Measurements from ENCODE around the gene CFAP61. TPM values are rescaled to one million over a fixed set of nuclear protein-coding genes. Genes with fewer than 3 reads are reported as not detected.

The CFAP61 gene
- total RNA-seq, 6 experiments from 2014 or later = 0.26 TPM; not detected in 5

- no peak overlapping the region for H3K27ac Mint-ChIP-seq
These were observed 285.9 kb downstream of the CFAP61 start for GRCh38 chr20:20338133-20338730.

GRCh38 chr20:20340443-20340842 is 288.1 kb downstream of the CFAP61 start:
- no peaks in the 10 kb centered on the region for H3K36me3 Mint-ChIP-seq (ENCODE audit: low read depth)
- DNase-seq = no peak

More at GRCh38 chr20:20338133-20338730, 285.9 kb downstream of the CFAP61 start:
- no peak for TF ChIP-seq CTCF (IDR thresholded peaks at IDR 0.05)
- Mint-ChIP-seq H3K4me1 (ENCODE audit: low read depth) (no peaks in the 10 kb centered on the region), H3K4me3 (no peak overlapping the region), H3K27me3 (ENCODE audit: insufficient read depth) (peaks cover 8% of the 10 kb centered on the region), H3K36me3 (ENCODE audit: low read depth) (no peaks in the 10 kb centered on the region), H3K9me3 (no peaks in the 10 kb centered on the region; the same call in 1 of the 2 replicates)
- DNase-seq = no peak

DNA sequence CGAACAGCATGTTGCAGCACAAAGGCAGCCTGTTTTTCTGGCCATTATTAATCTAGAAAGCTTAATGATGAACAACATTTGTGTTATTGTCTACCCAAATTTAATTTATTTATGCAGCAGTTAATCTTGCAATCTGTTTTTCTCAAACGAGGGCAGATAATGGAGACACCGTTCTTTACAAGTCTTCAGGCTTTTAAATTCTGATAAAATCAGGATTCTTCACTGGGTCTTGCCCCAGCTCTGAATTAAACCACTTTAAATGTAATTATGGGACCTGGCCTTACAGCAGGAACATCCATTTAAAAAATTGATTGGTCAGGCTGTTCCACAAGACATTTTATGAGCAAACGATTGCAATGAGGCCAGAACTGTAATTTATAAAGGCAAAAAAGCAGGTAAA is 289.0 kb downstream of the CFAP61 start:
- Mint-ChIP-seq H3K9me3 (no peaks in the 10 kb centered on the region), H3K27ac (no peak overlapping the region), H3K4me1 (ENCODE audit: low read depth) (peaks cover 5% of the 10 kb centered on the region; the same call in 1 of the 2 replicates), H3K4me3 (no peak overlapping the region), H3K36me3 (ENCODE audit: low read depth) (no peaks in the 10 kb centered on the region), H3K27me3 (ENCODE audit: insufficient read depth) (peaks cover 11% of the 10 kb centered on the region)
- DNase-seq = no peak
- TF ChIP-seq CTCF (IDR thresholded peaks at IDR 0.05) = no peak

More at GRCh38 chr20:20340443-20340842, 288.1 kb downstream of the CFAP61 start:
- Mint-ChIP-seq H3K9me3 (no peaks in the 10 kb centered on the region; the same call in 1 of the 2 replicates), H3K4me1 (ENCODE audit: low read depth) (peaks cover 5% of the 10 kb centered on the region; the same call in 1 of the 2 replicates), H3K27ac (no peak overlapping the region), H3K27me3 (ENCODE audit: insufficient read depth) (peaks cover 11% of the 10 kb centered on the region), H3K4me3 (no peak overlapping the region)
- no peak for TF ChIP-seq CTCF (IDR thresholded peaks at IDR 0.05)

GRCh38 chr20:20342066-20342465 is 289.7 kb downstream of the CFAP61 start:
- TF ChIP-seq CTCF (IDR thresholded peaks at IDR 0.05) = no peak
- H3K4me3 Mint-ChIP-seq = no peak overlapping the region
- H3K9me3 Mint-ChIP-seq = no peaks in the 10 kb centered on the region
- no peak overlapping the region for H3K27ac Mint-ChIP-seq
- H3K4me1 Mint-ChIP-seq (ENCODE audit: low read depth) = peaks cover 5% of the 10 kb centered on the region; the same call in 1 of the 2 replicates
- peaks cover 11% of the 10 kb centered on the region for H3K27me3 Mint-ChIP-seq (ENCODE audit: insufficient read depth)
- DNase-seq = no peak
- no peaks in the 10 kb centered on the region for H3K36me3 Mint-ChIP-seq (ENCODE audit: low read depth)

DNA sequence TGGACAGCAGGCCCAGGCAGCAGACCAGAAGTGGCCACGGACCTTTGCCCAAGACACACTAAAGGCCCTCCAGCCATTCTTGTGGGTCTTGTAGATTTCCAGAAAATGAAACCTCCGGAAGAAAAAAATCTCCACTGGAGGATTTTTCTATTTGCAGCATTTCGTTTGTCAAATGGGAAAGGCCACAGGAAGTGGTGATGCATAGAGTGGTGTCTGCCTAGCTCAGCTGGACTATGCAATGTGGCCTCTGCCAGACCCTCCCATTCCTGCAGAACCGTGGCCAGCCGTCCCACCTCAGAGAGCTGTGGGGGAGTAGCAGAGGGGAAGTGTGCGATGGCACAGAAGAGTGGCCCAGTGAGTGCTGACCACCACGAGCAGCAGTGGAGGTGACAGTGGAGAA is 291.6 kb downstream of the CFAP61 start:
- no peaks in the 10 kb centered on the region for H3K36me3 Mint-ChIP-seq (ENCODE audit: low read depth)
- no peaks in the 10 kb centered on the region for H3K9me3 Mint-ChIP-seq
- peaks cover 5% of the 10 kb centered on the region; the same call in 1 of the 2 replicates for H3K4me1 Mint-ChIP-seq (ENCODE audit: low read depth)
- H3K27ac Mint-ChIP-seq = no peak overlapping the region
- no peak overlapping the region for H3K4me3 Mint-ChIP-seq
- peaks cover 11% of the 10 kb centered on the region for H3K27me3 Mint-ChIP-seq (ENCODE audit: insufficient read depth)
- no peak for DNase-seq
- TF ChIP-seq CTCF (IDR thresholded peaks at IDR 0.05) = no peak

Measured in HFFc6 (cell line).